ENCODE results near the gene ME1. TPM values are rescaled to one million over a fixed set of nuclear protein-coding genes. Genes with fewer than 3 reads are reported as not detected.

The ME1 gene
- polyA plus RNA-seq, 4 donors = 2.7 to 3.8 (median 3.0) TPM

DNA sequence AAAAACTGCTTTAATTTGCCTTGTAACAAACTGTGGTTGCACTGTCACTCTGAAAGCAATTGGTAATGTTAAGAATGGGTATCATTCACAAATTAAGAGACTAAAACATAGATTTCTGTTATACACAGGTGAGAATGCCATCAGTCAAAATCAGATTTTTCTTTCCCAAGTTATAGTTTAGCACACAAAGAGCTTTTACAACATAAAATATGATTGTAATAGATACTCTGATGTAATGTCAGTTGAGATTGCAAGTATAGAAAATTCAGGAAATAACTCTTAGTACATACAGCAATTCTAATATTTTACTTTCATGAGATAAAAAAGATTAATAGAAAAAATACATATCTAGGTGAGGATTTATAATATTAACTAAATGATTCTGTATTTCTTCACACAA is 2.3 kb upstream of the ME1 start:
- no peak for DNase-seq (ENCODE audit: low read depth in 4 of 4, low spot score in 3 of 4)

DNA sequence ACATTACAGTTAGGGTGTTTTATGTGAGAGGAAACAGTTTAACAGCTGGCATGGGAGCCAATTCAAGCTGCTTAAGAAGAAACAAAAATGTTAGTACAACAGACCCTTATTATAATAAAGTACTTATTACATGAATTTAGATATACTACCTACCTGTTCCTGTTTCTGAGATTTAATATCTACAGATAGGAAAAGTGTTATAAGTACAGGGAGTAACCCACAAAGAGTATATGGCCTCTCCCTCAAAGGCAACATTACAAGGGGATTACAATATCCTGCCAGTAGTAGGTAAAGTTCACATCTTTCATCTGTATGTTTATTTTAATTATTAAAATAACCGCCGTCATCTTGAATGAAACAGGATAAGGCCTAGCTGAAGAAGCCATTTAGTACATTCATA is 1.8 kb upstream of the ME1 start:
- no peak for DNase-seq (ENCODE audit: low read depth in 4 of 4, low spot score in 3 of 4)

DNA sequence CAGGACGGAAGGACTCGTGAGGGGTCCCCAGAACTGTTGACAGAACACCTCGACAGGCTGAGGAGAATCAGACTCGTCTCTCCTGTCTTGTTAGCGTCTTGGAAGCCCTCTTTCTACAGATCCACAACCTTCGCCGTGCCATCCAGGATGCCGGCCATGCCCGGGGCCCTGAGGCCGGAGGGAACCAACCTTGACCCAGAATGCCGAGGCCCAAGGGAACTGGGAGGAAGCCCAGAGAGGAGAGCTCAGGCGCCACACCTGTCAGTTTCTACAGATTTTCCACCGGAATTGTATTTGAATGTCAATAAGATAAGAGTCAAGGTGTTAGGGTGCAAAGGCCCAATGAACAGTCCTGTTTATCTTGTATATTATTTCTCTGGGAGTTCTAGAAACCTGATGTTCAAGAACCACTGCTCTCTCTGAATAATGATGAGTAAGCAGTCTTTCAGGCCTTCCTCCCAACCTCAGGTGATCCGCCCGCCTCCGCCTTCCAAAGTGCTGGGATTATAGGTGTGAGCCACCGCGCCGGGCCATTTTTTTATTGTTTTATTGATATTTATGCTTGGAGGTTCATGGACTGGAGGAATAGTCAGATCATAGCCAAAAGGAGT is 799 bp upstream of the ME1 start:
- DNase-seq (ENCODE audit: low read depth in 4 of 4, low spot score in 3 of 4) = no peak

DNA sequence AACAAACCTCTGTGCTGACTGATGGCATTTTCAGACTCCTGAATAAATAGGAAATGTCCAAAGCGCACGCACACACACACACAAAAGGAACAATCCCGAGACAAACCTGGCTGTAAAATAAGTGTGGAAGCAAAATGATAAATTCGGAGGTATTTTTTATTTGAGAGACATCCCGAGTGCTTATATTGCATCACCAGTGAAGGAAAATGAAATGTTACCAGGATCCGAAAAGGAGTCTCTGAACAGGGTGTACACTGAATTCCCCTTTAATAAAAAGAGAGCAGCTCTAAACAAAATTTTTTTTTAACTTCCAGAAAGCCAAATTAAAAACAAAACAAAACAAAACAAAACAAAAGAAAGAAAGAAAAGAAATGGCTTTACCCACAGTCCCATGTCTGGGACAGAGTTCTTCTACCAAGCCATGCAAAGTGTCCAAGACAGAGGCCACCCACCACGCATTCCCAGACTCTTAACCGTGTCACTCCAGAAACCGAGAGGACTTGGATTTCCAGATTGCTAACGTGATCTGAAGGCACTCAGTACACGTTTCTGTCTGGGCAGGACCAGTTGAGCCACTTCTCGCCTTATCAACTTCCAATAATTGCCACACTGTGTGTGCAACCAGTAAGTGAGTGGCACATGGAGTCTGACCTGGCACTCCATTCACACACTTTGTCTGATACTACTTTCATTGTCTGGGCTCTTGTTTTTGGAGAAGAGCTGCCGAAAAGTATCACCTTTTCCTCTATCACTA is 817 bp downstream of the ME1 start:
- no peak for DNase-seq (ENCODE audit: low read depth in 4 of 4, low spot score in 3 of 4)

DNA sequence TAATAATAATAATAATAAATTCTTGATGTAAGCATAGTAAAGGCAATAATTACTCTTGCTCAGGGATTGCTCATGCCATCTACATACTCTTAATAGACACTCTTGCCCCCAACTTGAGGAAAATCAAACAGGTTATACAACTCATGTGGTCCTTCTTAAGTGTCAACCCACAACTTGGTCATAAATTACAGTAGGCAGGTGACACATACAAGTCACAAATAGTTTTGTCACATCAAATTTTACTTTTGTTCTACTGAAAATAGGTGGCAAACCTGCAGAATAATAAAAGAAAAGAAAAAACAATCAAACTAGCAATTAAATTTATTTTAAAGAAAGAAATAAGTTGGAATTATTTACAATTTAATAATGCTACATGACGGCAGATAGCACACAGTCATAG is 1.6 kb downstream of the ME1 start:
- DNase-seq (ENCODE audit: low read depth in 4 of 4, low spot score in 3 of 4) = no peak

DNA sequence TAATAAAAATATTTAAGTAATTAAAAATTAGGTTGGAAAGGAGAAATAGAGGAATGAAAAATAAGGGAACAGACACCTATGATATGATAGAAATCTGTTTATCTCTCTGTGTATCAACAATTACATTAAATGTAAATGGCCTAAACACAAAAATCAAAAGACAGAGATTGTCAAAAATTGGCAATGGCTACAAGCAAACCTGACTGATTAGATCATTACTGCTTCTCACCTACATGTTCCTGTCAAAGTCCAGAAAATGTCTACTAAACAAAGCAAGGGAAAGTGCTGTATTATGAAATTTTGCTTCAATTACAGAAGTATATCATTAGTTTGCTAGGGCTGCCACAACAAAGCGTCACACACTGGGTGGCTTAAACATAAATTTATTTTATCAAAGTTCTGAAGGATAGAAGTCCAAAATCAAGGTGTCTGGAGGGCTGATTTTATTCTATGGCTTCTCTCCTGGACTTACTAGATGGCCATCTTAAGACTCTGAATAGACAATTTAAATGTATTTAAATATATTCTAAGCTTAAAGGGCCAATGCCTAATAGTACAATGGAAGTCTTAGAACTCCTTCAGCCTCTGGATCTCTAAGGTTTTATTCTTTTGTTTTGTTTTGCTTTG is 6.3 kb downstream of the ME1 start:
- DNase-seq (ENCODE audit: low read depth in 4 of 4, low spot score in 3 of 4) = no peak

DNA sequence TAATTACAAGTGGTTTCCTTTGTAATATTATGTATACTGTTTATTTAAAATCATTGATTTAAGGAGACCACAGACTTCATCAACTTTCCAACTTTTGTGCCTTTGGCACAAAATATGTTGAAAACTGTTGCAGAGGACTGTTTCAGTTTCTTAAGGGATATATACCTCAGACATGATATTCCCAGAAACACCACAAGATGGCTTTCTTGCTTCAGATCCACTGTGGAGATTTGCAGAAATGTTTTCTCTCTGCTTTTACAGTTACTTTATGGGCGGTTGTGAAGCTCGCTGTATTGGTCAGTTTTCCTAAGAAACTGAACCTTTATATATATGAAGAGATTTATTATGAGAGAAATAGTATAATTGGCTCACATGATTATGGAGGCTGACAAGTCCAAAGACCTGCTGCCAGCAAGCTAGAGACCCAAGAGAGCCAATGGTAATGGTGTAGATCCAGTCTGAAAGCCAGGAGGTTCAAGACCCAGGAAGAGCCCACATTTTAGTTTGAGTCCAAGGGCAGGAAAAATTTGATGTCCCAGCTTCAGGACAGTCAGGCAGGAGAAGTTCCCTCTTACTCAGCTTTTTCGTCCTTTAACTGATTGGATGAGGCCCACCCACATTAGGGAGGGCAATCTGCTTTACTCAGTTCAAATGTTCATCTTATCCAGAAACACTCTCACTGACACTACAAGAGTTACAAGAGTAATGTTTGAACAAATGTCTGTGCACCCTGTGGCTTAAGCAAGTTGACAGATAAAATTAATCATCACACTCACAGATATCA is 12.8 kb downstream of the ME1 start:
- DNase-seq (ENCODE audit: low read depth in 4 of 4, low spot score in 3 of 4) = peak in 1 of 4 donors; percentile 20

DNA sequence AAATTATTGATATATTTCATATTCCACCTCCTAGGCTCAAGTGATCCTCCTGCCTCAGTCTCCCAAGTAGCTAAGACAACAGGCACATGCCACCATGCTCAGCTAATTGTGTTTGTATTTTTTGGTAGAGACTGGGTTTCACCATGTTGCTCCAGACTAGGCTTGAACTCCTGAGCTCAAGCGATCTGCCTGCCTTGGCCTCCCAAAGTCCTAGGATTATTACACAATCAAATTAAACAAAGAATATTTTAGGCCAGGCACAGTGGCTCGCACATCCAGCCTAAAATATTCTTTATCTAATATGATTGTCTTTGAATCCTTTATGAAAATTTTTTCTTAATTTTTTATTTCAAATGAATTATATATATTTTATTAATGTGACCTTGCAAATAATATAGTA is 17.8 kb downstream of the ME1 start:
- DNase-seq (ENCODE audit: low read depth in 4 of 4, low spot score in 3 of 4) = no peak

DNA sequence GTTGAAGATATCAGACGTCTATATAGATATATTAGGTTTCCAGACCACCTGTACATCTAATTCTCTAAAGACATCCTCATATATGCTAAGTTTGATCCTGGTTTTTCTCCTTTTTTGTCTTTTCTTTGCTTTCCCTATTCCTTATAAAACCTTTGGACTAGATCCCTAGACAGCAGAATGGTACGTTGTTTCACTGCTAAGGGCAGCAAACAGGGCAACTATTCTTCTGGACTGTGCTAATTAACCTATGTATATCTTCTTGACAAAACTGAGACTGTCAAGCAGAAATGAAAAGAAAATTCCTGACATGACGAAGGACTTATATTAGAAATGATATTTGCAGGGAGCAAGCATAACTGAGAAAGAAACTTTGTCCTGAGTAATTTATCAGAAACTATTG is 19.1 kb downstream of the ME1 start:
- no peak for DNase-seq (ENCODE audit: low read depth in 4 of 4, low spot score in 3 of 4)

DNA sequence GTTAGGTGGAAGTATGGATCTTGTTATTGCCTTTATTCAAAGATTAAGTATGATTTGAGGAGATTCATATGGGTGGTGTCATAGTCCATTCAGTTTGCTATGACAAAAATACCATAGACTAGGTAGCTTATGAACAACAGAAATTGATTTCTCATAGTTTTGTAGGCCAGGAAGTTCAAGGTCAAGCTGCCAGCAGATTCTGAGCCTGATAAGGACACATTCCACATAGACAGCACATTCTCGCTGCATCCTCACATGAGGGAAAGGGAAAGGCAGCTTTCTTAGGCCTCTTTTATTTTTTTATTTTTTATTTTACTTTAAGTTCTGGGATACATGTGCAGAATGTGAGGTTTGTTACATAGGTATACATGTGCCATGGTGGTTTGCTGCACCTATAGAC is 27.7 kb downstream of the ME1 start:
- no peak for DNase-seq (ENCODE audit: low read depth in 4 of 4, low spot score in 3 of 4)

DNA sequence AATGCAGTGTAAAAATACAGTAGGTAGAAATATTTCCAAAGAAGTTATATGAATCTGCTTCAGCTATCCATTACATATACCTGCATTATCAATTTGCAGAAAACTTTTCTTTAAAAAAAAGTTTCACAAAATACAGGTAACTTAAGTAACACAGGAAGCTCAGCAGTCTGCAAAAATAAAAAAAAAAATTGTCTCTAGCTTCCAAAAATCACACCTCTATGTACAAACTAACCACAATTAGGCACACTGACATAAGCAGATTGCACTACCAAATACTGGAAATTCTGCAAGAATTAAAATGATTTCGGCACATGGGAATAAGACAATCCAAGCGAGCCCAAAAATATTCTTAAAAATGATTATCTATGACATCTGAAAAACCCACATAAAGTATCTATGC is 41.2 kb downstream of the ME1 start:
- no peak for DNase-seq (ENCODE audit: low read depth in 4 of 4, low spot score in 3 of 4)

DNA sequence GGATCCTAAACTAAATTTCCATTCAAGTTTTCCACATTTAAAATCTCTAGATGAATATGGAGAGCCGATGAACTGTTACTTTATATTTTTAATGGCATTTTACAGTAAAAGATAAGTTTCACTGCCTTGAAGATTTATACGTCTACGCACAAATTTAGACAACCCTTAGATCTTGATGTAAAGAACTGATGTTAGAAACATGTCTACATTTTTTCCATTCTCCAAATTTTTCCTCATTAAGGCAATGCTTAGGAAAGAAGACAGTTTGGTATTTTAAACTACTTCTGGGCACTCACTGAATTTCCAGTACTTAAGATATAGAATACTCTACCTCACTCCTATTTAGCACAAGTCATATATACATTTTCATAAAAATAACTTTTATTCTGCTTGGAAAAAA is 45.4 kb downstream of the ME1 start:
- no peak for DNase-seq (ENCODE audit: low read depth in 4 of 4, low spot score in 3 of 4)

DNA sequence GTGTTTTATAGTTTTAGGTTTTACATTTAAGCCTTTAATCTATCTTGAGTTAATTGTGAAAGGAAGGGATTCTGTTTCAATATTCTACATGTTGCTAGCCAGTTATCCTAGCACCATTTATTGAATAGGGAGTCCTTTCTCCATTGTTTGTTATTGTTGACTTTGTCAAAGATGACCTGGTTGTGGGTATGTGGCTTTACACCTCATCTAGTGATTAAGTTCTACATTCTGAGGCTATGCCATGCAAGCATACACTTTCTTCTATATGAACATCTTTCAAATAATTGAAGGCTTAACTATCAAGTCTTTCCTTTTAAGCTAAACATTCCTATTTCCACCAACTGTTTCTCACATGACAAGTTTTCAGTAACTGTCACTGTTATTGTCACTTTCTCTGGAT is 46.1 kb downstream of the ME1 start:
- DNase-seq (ENCODE audit: low read depth in 4 of 4, low spot score in 3 of 4) = no peak

DNA sequence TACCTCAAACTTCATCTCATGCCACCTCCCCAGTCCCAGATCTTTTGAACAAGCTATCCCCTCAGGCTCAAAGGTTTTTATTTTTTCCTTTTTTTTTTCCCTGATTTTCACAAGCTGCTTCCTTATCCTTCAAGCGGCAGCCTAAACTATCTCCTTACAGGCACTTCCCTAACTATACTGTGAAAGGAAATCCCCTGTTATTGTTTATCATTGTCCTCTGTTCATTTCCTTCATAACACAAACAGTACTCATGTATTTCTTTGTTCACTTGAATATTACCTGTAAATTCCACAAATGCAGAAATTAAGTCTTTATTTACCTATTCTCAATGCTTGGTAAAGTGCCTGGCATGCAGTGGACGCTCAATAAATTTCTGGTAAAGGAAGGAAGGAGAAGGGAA is 48.9 kb downstream of the ME1 start:
- no peak for DNase-seq (ENCODE audit: low read depth in 4 of 4, low spot score in 3 of 4)

DNA sequence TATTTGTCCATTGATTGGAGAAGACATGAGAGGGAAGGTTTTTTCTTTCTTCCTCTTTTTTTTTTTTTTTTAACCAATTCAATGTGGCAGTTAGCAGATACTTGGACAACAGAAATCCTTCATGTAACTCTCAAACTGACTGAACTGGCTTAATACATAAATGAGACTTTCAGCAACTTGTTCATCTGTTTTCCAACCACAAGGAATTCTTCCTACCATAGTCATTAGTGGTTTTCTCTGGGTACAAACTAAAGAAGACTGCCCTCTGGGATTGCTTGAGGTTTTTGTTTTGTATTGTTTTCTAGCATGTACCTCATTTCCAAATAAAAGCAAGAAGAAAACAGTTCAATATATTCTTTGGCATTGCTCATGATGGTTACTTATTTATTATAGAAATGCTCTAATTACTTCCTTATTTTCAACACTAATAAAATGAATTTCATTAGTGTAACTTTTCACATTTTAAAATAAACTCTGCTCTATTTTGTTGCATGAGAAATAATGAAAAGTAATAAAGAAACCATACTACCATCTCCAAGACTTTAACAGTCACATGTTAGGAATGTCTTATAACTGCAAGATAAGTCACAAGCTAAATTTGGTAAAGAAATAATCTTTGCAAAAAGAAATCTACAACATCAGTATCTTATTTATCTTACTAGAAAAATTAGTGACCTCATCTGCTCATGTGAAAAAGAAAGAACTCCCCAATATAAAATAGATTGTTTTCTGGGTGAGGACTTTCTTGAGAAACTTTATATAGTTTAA is 52.0 kb downstream of the ME1 start:
- DNase-seq (ENCODE audit: low read depth in 4 of 4, low spot score in 3 of 4) = no peak

DNA sequence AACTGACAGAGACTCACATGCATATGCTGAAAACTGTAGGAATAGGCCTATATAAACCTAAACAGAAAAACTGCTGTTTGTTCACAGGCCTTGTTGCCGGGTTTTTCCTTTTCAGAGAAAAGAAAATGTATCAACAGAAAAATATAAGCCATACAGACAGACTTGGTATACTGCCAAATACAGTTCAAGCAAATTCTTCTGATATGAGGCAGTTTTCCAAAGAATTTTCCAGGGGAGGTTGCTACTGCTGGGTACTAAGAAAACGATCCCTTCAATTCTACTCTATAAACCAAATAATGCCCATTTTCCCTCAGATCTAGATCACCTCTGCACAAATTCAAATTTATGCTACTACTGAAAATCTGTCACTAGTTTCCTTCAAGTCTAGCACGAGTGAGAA is 59.4 kb downstream of the ME1 start:
- DNase-seq (ENCODE audit: low read depth in 4 of 4, low spot score in 3 of 4) = no peak

DNA sequence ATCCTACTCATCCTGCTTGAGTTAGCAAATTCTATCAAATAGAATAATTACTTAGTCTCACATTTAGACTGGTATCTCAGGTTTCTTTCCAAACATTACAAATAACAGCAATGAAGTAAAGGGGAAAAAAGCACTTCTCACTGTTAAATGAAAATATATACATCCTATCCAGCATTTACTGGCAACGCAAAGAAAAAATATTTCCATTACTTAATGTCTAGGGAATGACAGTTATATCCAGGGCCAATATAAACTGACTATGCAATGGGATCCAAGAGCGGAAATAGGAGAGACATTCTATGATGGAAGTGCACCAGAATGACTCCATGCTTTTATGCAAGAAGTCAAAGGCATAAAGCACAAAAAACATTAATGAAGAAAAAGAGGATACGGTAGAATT is 60.3 kb downstream of the ME1 start:
- no peak for DNase-seq (ENCODE audit: low read depth in 4 of 4, low spot score in 3 of 4)

DNA sequence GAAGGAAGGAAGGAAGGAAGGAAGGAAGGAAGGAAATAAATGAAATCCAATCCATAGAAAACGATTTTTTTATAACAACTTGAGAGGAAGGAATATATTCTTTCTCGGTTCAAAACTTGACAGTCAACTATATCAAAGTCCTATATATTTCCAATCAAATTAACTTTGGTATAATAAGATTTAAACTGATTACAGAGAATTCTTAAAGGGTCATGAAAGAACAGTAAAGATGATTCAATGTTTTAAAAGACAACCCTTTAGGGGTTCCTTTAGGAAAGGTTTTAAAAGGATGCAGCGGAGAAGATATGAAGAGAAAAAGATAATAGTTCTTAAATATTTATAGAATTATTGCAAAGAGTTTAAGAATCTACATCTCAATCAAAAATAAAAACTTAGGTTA is 61.2 kb downstream of the ME1 start:
- DNase-seq (ENCODE audit: low read depth in 4 of 4, low spot score in 3 of 4) = no peak

DNA sequence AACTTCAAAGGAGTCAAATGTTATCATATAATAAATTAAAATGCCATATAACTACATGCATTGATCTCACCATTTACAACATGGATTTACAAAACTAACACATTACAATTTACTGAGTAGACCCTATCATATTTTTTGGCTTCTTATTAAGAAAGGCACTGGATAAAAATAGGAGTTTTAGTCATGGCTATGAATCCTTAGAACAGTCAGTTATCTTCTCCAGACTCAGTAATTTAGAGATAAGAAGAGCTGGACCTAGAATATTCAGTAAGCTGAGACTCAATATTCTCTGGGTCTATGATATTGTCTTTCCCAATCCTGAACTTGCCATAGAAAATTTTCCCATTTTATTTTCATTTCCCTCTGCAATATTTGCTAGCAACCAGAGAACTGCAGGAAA is 62.3 kb downstream of the ME1 start:
- DNase-seq (ENCODE audit: low read depth in 4 of 4, low spot score in 3 of 4) = no peak

DNA sequence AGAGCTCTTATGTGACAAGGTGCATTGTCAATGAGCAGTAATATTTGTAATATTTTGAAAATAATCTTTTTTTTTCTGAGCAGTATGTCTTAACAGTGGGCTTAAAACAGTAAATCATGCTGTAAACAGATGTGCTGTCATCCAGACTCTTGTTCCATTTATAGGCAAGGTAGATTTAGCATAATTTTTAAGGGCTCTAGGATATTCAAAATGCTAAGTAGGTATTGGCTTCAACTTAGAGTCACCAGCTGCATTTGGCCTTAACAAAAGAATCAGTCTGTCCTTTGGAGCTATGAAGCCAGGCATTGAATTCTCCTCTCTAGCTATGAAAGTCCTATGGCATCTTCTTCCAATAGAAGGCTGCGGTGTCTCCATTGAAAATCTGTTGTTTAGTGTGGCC is 63.7 kb downstream of the ME1 start:
- no peak for DNase-seq (ENCODE audit: low read depth in 4 of 4, low spot score in 3 of 4)

DNA sequence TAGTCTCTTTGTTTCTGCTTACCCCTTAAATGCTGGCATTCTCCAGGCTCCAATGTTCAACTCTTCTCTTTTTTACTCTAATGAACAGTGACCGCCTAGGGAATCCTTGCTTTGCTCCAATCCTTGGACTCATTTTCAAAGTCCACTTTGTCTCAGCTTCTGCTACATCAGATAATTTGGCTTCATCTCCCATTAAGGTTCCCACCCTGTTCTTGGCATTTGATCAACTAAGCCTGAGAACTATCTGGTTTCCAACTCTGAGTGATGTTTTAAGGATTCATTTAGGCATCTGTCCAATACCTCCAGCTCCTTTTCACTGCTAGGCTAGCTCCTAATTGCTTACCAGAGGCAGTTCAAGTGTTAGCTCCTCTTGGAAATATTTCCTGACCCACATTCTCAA is 64.9 kb downstream of the ME1 start:
- DNase-seq (ENCODE audit: low read depth in 4 of 4, low spot score in 3 of 4) = no peak
